ENCODE data around the gene CSRP3.

Gene CSRP3

GRCh38 chr11:19187114-19187832, 14.5 kb downstream of the CSRP3 start:
- no peaks in the 10 kb centered on the region for H3K79me2 ChIP-seq
- no peaks in the 10 kb centered on the region for H3K9me3 ChIP-seq (ENCODE audit: control insufficient read depth, low read length)
- H3K27me3 ChIP-seq (ENCODE audit: control insufficient read depth, insufficient read depth, low read length) = no peaks in the 10 kb centered on the region
- no peaks in the 10 kb centered on the region for H3K4me1 ChIP-seq
- TF ChIP-seq, protein P1, sequence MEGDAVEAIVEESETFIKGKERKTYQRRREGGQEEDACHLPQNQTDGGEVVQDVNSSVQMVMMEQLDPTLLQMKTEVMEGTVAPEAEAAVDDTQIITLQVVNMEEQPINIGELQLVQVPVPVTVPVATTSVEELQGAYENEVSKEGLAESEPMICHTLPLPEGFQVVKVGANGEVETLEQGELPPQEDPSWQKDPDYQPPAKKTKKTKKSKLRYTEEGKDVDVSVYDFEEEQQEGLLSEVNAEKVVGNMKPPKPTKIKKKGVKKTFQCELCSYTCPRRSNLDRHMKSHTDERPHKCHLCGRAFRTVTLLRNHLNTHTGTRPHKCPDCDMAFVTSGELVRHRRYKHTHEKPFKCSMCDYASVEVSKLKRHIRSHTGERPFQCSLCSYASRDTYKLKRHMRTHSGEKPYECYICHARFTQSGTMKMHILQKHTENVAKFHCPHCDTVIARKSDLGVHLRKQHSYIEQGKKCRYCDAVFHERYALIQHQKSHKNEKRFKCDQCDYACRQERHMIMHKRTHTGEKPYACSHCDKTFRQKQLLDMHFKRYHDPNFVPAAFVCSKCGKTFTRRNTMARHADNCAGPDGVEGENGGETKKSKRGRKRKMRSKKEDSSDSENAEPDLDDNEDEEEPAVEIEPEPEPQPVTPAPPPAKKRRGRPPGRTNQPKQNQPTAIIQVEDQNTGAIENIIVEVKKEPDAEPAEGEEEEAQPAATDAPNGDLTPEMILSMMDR (IDR thresholded peaks at IDR 0.05) = no peak
- no peak overlapping the region for H3K4me3 ChIP-seq (ENCODE audit: low read depth, low read length)
- no peak overlapping the region for H3K9ac ChIP-seq
- H3K4me2 ChIP-seq (ENCODE audit: low read length) = no peak overlapping the region
- H3K36me3 ChIP-seq (ENCODE audit: control insufficient read depth, insufficient read depth, low read length) = no peaks in the 10 kb centered on the region
- no peak overlapping the region for H2AFZ ChIP-seq
- no peak overlapping the region for H3K27ac ChIP-seq

DNA sequence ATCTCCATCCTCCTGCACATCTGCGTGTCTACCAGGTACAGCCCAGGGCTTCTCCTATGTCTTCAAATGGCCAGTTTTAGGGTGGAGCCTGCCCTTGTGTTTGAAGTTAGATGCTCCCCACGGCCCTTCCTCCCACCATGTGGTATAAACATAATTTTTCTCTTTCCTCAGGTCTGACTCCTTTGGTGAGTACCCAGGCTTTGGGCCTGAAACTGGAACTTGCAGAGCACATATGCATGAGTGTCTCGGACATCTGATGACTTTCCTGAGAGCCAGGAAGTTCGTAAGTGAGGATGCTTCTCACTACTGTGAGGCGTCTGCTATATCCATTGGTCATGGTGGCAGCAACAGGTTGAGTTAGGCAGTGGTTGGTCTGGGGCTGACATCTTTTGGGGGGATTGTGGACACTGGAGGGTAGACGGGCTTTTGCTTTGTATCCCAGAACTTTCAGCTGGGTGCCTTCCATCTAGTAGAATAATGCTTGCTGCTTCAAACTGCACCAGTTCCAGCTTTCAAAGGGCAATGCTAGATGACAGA, 16.2 kb downstream of the CSRP3 start:
- no peaks in the 10 kb centered on the region for H3K9me3 ChIP-seq (ENCODE audit: control insufficient read depth, low read length)
- H2AFZ ChIP-seq = no peak overlapping the region
- H3K4me1 ChIP-seq = no peaks in the 10 kb centered on the region
- H3K9ac ChIP-seq = no peak overlapping the region
- H3K27me3 ChIP-seq (ENCODE audit: control insufficient read depth, insufficient read depth, low read length) = no peaks in the 10 kb centered on the region
- no peaks in the 10 kb centered on the region for H3K36me3 ChIP-seq (ENCODE audit: control insufficient read depth, insufficient read depth, low read length)
- H3K79me2 ChIP-seq = no peaks in the 10 kb centered on the region
- TF ChIP-seq, protein P1 (IDR thresholded peaks at IDR 0.05) = no peak
- H3K4me3 ChIP-seq (ENCODE audit: low read depth, low read length) = no peak overlapping the region
- H3K4me2 ChIP-seq (ENCODE audit: low read length) = no peak overlapping the region
- H3K27ac ChIP-seq = no peak overlapping the region

DNA sequence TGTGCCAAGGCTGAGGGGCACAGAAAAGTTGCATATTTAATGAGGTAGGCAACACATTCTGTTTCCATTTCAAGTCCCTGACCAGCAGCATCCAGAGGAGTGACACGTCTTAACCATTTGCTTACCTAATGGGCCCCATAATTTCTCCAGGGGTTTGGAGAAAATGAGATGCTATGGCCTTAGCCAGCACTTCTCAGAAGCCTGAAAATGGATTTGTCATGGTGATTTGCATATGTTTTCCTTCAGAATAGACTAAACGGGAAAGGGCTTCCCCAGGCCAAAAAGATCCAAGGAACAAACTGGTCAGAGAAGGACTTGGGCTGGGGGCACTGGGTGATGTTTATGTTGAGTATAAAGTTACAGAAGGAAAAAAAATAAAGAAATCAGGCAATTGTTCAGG, 16.7 kb downstream of the CSRP3 start:
- TF ChIP-seq, protein P1 (IDR thresholded peaks at IDR 0.05) = no peak
- Histone ChIP-seq H3K9me3 (ENCODE audit: control insufficient read depth, low read length) (no peaks in the 10 kb centered on the region), H3K27ac (no peak overlapping the region), H3K9ac (no peak overlapping the region), H3K4me1 (no peaks in the 10 kb centered on the region), H2AFZ (no peak overlapping the region), H3K4me2 (ENCODE audit: low read length) (no peak overlapping the region), H3K27me3 (ENCODE audit: control insufficient read depth, insufficient read depth, low read length) (no peaks in the 10 kb centered on the region), H3K36me3 (ENCODE audit: control insufficient read depth, insufficient read depth, low read length) (no peaks in the 10 kb centered on the region), H3K4me3 (ENCODE audit: low read depth, low read length) (no peak overlapping the region), H3K79me2 (no peaks in the 10 kb centered on the region)

DNA sequence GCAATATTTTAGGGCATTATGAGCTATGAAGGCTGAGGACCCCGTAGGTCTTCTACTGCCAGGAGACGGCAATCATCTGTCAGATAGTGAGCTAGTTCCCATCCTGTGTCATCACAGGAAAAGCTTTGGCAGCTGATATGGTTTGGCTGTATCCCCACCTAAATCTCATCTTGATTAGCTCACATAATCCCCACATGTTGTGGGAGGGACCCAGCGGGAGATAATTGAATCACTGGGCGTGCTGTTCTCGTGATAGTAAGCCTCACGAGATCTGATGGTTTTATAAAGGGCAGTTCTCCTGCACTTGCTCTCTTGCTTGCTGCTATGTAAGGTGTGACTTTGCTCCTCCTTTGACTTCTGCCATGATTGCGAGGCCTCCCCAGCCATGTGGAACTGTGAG, 18.1 kb downstream of the CSRP3 start:
- Histone ChIP-seq H3K36me3 (ENCODE audit: control insufficient read depth, insufficient read depth, low read length) (no peaks in the 10 kb centered on the region), H3K4me3 (ENCODE audit: low read depth, low read length) (no peak overlapping the region), H3K79me2 (no peaks in the 10 kb centered on the region), H3K9ac (no peak overlapping the region), H3K27ac (no peak overlapping the region), H3K9me3 (ENCODE audit: control insufficient read depth, low read length) (no peaks in the 10 kb centered on the region), H3K27me3 (ENCODE audit: control insufficient read depth, insufficient read depth, low read length) (no peaks in the 10 kb centered on the region), H2AFZ (no peak overlapping the region), H3K4me2 (ENCODE audit: low read length) (no peak overlapping the region), H3K4me1 (no peaks in the 10 kb centered on the region)
- TF ChIP-seq, protein P1 (IDR thresholded peaks at IDR 0.05) = no peak
